GM23248 (cell line): ENCODE results near the gene LARP4B.

Experiments used
- EZH2 ChIP-seq: fragments of 200-600 bp; sonication (generic); IDR thresholded peaks from 2 replicates; pipeline ENCODE4 v1.6.1; 2018; ENCODE audit warnings: antibody characterized with exemption, mild to moderate bottlenecking; ENCODE audit not compliant: insufficient read depth, poor library complexity, severe bottlenecking
- EZH2phosphoT487 ChIP-seq: fragments of 200-600 bp; sonication (generic); IDR thresholded peaks from 2 replicates; pipeline ENCODE4 v1.6.1; 2018; ENCODE audit warnings: antibody characterized with exemption, moderate library complexity, mild to moderate bottlenecking, low read depth; ENCODE audit not compliant: insufficient read depth

DNA sequence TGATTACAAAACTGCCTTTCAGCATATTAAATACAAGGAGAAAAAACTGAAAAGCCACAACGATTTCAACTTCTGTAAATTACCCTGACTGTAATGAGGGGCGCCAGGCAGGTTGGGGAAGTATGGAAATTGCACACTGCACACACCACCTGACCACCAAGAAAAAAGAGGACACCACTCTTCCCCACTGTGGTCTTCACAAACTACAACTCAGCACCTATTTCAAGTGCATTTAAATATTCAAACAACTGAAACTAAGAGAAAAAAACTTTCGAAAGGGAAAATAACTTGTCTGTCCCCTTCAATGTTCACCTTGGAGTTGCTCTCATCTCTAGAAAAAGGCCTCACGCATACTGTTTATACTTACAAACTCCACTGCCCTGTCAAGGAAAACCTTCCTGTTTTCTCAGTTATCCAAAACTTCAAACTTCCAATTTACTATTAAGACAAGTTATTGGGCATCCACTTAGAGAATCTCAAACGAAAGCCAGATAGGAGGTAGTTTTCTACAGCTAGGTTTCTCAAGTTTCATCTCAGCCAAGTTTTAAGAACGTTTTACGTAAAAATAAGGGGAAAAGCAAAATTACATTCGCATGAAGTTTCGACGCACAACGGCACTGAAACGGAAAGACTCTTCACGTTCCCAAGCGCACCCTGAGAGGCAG is 1.4 kb downstream of the LARP4B start:
- no peak for TF ChIP-seq EZH2phosphoT487
- TF ChIP-seq EZH2 = no peak
